ENCODE results near the gene HMGXB4. TPM values are rescaled to one million over a fixed set of nuclear protein-coding genes. Genes with fewer than 3 reads are reported as not detected.

HMGXB4 gene
- total RNA-seq, 1 donor from 2014 or later: 25.7 TPM

GRCh38 chr22:35308480-35309021 lies 51.3 kb downstream of the HMGXB4 start:
- Mint-ChIP-seq H3K27me3 (ENCODE audit: unreplicated experiment) (no peaks in the 10 kb centered on the region), H3K9me3 (ENCODE audit: unreplicated experiment) (no peaks in the 10 kb centered on the region), H3K4me1 (ENCODE audit: unreplicated experiment) (peaks cover 26% of the 10 kb centered on the region), H3K4me3 (ENCODE audit: unreplicated experiment) (no peak overlapping the region), H3K27ac (ENCODE audit: unreplicated experiment) (no peak overlapping the region), H3K36me3 (ENCODE audit: unreplicated experiment) (peaks cover 12% of the 10 kb centered on the region)
- DNase-seq (ENCODE audit: extremely low spot score, unreplicated experiment): no peak
- TF ChIP-seq, protein P1, sequence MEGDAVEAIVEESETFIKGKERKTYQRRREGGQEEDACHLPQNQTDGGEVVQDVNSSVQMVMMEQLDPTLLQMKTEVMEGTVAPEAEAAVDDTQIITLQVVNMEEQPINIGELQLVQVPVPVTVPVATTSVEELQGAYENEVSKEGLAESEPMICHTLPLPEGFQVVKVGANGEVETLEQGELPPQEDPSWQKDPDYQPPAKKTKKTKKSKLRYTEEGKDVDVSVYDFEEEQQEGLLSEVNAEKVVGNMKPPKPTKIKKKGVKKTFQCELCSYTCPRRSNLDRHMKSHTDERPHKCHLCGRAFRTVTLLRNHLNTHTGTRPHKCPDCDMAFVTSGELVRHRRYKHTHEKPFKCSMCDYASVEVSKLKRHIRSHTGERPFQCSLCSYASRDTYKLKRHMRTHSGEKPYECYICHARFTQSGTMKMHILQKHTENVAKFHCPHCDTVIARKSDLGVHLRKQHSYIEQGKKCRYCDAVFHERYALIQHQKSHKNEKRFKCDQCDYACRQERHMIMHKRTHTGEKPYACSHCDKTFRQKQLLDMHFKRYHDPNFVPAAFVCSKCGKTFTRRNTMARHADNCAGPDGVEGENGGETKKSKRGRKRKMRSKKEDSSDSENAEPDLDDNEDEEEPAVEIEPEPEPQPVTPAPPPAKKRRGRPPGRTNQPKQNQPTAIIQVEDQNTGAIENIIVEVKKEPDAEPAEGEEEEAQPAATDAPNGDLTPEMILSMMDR (IDR thresholded peaks at IDR 0.05): no peak

- no peak for DNase-seq (ENCODE audit: extremely low spot score, unreplicated experiment)
- TF ChIP-seq, protein P1 (IDR thresholded peaks at IDR 0.05): no peak
- H3K27me3 Mint-ChIP-seq (ENCODE audit: unreplicated experiment): no peaks in the 10 kb centered on the region
- H3K4me1 Mint-ChIP-seq (ENCODE audit: unreplicated experiment): peaks cover 39% of the 10 kb centered on the region
- peaks cover 10% of the 10 kb centered on the region for H3K36me3 Mint-ChIP-seq (ENCODE audit: unreplicated experiment)
- H3K27ac Mint-ChIP-seq (ENCODE audit: unreplicated experiment): no peak overlapping the region
- H3K4me3 Mint-ChIP-seq (ENCODE audit: unreplicated experiment): no peak overlapping the region
- H3K9me3 Mint-ChIP-seq (ENCODE audit: unreplicated experiment): no peaks in the 10 kb centered on the region
These were observed 53.6 kb downstream of the HMGXB4 start for GRCh38 chr22:35310556-35311550.

DNA sequence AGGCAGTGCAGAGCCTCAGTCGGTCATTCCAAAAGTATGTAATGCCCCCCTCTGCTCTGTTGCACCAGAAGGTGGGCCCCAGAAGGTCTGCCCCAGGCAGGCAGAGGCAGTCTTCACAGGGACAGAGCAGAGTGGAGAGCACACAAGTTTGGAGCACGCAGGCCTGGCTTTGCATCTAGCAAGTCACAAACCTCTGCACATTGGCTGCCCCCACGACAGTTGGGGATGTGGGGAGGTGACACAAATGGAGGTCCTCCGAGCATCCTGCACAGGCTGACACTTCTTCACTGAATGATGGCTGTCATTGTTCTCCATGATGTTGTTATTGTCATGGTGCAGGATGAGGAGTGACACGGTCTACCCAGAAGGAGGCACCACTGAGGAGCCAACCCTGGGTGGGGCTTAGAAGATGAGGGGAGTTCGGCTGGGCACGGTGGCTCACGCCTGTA lies 54.3 kb downstream of the HMGXB4 start:
- peaks cover 35% of the 10 kb centered on the region for H3K4me1 Mint-ChIP-seq (ENCODE audit: unreplicated experiment)
- H3K36me3 Mint-ChIP-seq (ENCODE audit: unreplicated experiment): peaks cover 10% of the 10 kb centered on the region
- no peak overlapping the region for H3K27ac Mint-ChIP-seq (ENCODE audit: unreplicated experiment)
- H3K27me3 Mint-ChIP-seq (ENCODE audit: unreplicated experiment): no peaks in the 10 kb centered on the region
- DNase-seq (ENCODE audit: extremely low spot score, unreplicated experiment): no peak
- H3K9me3 Mint-ChIP-seq (ENCODE audit: unreplicated experiment): no peaks in the 10 kb centered on the region
- TF ChIP-seq, protein P1 (IDR thresholded peaks at IDR 0.05): no peak
- H3K4me3 Mint-ChIP-seq (ENCODE audit: unreplicated experiment): no peak overlapping the region

GRCh38 chr22:35312198-35313059 lies 55.1 kb downstream of the HMGXB4 start:
- H3K4me3 Mint-ChIP-seq (ENCODE audit: unreplicated experiment): peak overlapping the region; percentile 51
- no peak for DNase-seq (ENCODE audit: extremely low spot score, unreplicated experiment)
- H3K9me3 Mint-ChIP-seq (ENCODE audit: unreplicated experiment): no peaks in the 10 kb centered on the region
- TF ChIP-seq, protein P1 (IDR thresholded peaks at IDR 0.05): no peak
- peaks cover 34% of the 10 kb centered on the region for H3K4me1 Mint-ChIP-seq (ENCODE audit: unreplicated experiment)
- peak overlapping the region; percentile 58 for H3K27ac Mint-ChIP-seq (ENCODE audit: unreplicated experiment)
- no peaks in the 10 kb centered on the region for H3K27me3 Mint-ChIP-seq (ENCODE audit: unreplicated experiment)
- H3K36me3 Mint-ChIP-seq (ENCODE audit: unreplicated experiment): peaks cover 10% of the 10 kb centered on the region
